Upper lobe of right lung (tissue), 1 donor: ENCODE results near the gene KLF11. TPM values are rescaled to one million over a fixed set of nuclear protein-coding genes. Genes with fewer than 3 reads are reported as not detected.

Experiments used
- ATAC-seq: fragments of 200-7000 bp; cut with Tn5 transposase; one replicate; pipeline ENCODE4 v1.9.1; 2020; ENCODE audit warnings: mild to moderate bottlenecking, moderate library complexity
- DNase-seq: peaks from one replicate; pipeline ENCODE4 v3.0.0-alpha.2; 2020
- H3K27ac ChIP-seq: fragments of 200-600 bp; one replicate; pipeline ENCODE4 v1.8.0; 2022
- H3K27me3 ChIP-seq: fragments of 200-600 bp; one replicate; pipeline ENCODE4 v1.8.0; 2022; ENCODE audit warnings: mild to moderate bottlenecking
- H3K36me3 ChIP-seq: fragments of 200-600 bp; one replicate; pipeline ENCODE4 v1.8.0; 2022
- H3K4me1 ChIP-seq: fragments of 200-600 bp; one replicate; pipeline ENCODE4 v1.8.0; 2022
- H3K4me3 ChIP-seq: fragments of 200-600 bp; one replicate; pipeline ENCODE4 v1.8.0; 2022; ENCODE audit warnings: mild to moderate bottlenecking
- H3K9me3 ChIP-seq: fragments of 200-600 bp; one replicate; pipeline ENCODE4 v1.8.0; 2022
- intact Hi-C: fragments of 100-400 bp; cut with DNase I; formaldehyde crosslinking; loops from one replicate; pipeline ENCODE4 v1.11.0; 2022
- total RNA-seq: library from RNA; stranded (reverse); fragmentation: NEBNext Ultra II Directional; extraction: Animal tissue kit (Norgen Biotek cat#: 25700); gene quantifications from one replicate; pipeline ENCODE4 v1.2.1, GENCODE V29; 2021
- TF ChIP-seq, protein P1 (sequence below): fragments of 200-600 bp; IDR thresholded peaks from one replicate; pipeline ENCODE4 v1.8.0; 2022; ENCODE audit warnings: antibody characterized with exemption
- donor health status: DM: no; HTN: yes; CAD: no; lungs with severe emphysema.

KLF11 gene
- total RNA-seq, 1 donor from 2014 or later = 45.6 TPM

DNA sequence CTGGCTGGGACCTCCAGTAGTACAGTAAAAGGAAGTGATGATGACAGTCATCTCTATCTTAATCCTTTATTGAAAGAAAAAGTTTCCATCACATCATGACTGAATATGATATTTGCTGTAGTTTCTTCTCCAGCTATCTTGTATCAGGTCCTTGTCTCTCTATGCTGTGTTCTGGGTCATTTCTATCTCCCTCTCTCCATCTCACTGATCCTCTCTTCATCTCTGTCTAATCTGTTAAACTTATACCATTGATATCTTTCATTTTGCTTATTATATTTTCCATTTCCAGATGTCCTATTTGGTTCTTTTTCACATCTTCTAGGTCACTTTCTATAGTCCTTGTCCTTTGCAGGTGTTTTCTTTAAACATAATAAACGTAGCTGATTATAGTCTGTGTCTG is 24.5 kb downstream of the KLF11 start:
- Histone ChIP-seq H3K4me1 (no peaks in the 10 kb centered on the region), H3K27ac (no peak overlapping the region), H3K4me3 (no peak overlapping the region), H3K27me3 (no peaks in the 10 kb centered on the region), H3K9me3 (no peaks in the 10 kb centered on the region), H3K36me3 (no peaks in the 10 kb centered on the region)
- DNase-seq = no peak
- intact Hi-C loops = loop anchor here (5.0 kb wide), 1 partner anchor 369 kb away; no protein-coding TSS in a partner anchor
- TF ChIP-seq, protein P1, sequence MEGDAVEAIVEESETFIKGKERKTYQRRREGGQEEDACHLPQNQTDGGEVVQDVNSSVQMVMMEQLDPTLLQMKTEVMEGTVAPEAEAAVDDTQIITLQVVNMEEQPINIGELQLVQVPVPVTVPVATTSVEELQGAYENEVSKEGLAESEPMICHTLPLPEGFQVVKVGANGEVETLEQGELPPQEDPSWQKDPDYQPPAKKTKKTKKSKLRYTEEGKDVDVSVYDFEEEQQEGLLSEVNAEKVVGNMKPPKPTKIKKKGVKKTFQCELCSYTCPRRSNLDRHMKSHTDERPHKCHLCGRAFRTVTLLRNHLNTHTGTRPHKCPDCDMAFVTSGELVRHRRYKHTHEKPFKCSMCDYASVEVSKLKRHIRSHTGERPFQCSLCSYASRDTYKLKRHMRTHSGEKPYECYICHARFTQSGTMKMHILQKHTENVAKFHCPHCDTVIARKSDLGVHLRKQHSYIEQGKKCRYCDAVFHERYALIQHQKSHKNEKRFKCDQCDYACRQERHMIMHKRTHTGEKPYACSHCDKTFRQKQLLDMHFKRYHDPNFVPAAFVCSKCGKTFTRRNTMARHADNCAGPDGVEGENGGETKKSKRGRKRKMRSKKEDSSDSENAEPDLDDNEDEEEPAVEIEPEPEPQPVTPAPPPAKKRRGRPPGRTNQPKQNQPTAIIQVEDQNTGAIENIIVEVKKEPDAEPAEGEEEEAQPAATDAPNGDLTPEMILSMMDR = no peak
- no peak for ATAC-seq

DNA sequence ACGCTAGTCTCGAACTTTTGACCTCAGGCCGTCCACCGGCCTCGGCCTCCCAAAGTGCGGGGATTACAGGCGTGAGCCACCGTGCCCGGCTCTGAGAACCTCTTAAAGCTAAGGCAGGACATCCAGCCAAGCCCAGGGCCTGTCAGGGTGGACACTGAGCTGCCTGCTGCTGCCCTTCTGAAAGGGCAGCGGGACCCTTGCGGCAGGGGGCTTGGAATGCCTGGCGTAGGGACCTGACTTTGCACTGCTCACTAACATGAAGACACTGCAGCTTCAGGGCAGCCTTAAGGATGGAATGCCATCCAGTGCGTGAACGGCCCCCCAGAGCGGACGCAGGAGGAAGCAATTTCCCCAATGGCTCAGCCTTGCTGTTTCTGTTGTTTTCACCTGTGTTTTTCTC is 27.8 kb downstream of the KLF11 start:
- intact Hi-C loops = no loop called here
- no peak overlapping the region for H3K27ac ChIP-seq
- H3K27me3 ChIP-seq = no peaks in the 10 kb centered on the region
- ATAC-seq (no peak), DNase-seq (no peak)
- no peaks in the 10 kb centered on the region for H3K9me3 ChIP-seq
- no peak overlapping the region for H3K4me3 ChIP-seq
- H3K36me3 ChIP-seq = no peaks in the 10 kb centered on the region
- TF ChIP-seq, protein P1 = no peak
- no peaks in the 10 kb centered on the region for H3K4me1 ChIP-seq

DNA sequence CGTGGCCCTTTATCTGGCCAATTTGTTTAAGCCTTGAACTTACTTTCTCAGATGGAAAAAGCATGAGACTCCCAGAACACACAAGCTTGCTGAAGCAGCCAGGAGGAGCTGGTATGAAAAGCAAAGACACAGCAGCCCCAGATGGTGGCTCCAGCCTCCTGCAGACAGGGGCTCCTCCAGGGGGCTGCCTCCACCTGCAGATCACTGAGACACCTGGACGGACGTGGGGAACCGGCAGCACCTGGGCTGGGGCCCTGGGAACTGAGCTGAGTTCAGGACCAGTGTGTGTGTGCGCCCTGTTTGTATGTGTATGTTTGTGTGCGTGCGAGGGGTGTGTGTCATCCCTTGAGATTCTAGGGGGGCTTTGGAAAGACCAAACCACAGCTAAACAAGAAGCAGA is 28.2 kb downstream of the KLF11 start:
- no peaks in the 10 kb centered on the region for H3K27me3 ChIP-seq
- intact Hi-C loops = no loop called here
- TF ChIP-seq, protein P1 = no peak
- H3K36me3 ChIP-seq = no peaks in the 10 kb centered on the region
- no peaks in the 10 kb centered on the region for H3K4me1 ChIP-seq
- no peak overlapping the region for H3K27ac ChIP-seq
- no peak for DNase-seq
- ATAC-seq = no peak
- H3K9me3 ChIP-seq = no peaks in the 10 kb centered on the region
- no peak overlapping the region for H3K4me3 ChIP-seq

DNA sequence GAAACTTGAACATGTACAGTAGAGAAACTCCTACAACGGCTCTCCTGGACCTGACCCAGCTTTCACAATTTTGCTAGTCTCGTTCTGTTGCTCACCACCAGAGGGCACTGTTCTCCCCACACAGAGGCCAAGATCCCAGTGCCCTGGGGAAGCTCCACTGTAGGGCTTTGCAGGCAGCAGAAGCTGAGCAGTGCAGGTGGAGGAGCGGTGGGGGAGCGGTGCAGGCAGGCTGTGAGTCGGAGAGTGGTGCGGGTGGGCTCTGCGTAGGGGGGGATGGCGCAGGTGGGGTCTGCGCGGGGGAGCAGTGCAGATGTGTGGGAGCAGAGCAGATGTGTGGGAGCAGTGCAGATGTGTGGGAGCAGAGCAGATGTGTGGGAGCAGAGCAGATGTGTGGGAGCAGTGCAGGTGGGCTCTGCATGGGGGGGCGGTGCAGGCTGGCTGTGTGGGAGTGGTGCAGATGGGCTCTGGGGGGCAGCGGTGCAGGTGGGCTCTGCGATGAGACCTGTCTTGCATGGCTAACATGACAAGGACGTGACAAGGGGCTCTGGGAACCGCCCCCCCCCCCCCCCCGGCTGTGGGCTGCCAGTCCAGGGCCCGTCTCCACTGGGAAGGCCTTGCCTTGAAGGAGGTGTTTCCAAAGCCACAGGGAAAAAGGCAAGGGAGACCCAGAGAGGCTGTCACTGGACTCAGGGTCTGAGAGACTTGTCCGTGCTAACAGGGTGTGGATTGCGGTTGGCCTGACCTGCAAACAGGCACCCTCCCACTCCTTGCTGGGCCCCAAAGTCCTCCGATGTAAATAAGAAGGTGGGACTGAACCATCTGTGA is 29.5 kb downstream of the KLF11 start:
- Histone ChIP-seq H3K4me3 (no peak overlapping the region), H3K27ac (no peak overlapping the region), H3K27me3 (peaks cover 1% of the 10 kb centered on the region), H3K4me1 (no peaks in the 10 kb centered on the region), H3K36me3 (no peaks in the 10 kb centered on the region), H3K9me3 (no peaks in the 10 kb centered on the region)
- DNase-seq (peak; percentile 82), ATAC-seq (peak; percentile 99)
- TF ChIP-seq, protein P1 = peak; percentile 88
- intact Hi-C loops = no loop called here

DNA sequence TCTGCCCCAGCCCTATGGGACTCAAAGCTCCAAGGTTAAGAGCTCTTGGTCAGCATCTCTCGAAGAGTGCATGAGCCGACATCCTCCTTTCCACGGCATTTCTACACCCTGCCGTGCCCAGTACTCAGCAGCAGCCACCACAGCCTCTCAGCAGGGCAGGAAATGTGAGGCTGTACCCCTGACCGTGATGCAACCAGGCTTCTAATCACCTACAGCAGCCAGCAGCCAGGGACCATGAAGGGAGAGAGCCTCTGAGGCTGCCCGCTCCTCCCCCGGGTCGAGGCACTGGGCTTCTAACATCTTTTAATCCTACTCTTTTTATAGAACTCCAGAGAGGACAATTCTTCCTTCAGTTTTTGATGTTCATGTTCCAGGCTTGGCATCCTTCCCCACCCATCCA is 30.4 kb downstream of the KLF11 start:
- no peak overlapping the region for H3K27ac ChIP-seq
- H3K9me3 ChIP-seq = no peaks in the 10 kb centered on the region
- no peaks in the 10 kb centered on the region for H3K4me1 ChIP-seq
- ATAC-seq (no peak), DNase-seq (no peak)
- peaks cover 10% of the 10 kb centered on the region for H3K27me3 ChIP-seq
- intact Hi-C loops = no loop called here
- no peaks in the 10 kb centered on the region for H3K36me3 ChIP-seq
- H3K4me3 ChIP-seq = no peak overlapping the region
- TF ChIP-seq, protein P1 = no peak
